ENCODE data around the gene RPL28.

The RPL28 gene

DNA sequence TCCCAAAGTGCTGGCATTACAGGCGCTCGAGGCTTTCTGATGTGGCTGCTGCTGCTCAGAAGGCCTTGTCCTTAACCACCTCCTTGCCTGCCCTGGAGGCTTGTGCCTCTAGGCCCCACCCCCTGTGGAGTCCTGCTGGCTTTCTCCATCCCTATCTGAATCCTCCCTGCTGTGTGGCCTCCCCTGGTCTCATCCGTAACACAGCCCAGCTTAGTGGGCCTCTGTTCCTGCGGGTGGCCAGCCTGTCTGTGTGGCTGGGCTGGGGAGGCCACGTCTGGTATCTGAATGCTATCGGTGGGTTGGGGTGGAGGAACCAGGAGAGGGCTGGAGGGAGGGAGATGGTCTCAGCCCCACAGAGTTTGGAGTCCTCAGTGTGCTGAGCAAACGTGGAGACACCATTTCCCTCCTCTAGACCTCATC lies 4.7 kb downstream of the RPL28 start:
- DNase-seq, result no peak
- Histone ChIP-seq H3K18ac (ENCODE audit: low read length) (no peak overlapping the region), H4K8ac (ENCODE audit: low read depth, low read length) (no peak overlapping the region), H2AFZ (ENCODE audit: insufficient read depth, low read length, poor library complexity) (no peak overlapping the region), H2BK5ac (ENCODE audit: low read depth, low read length, poor library complexity) (no peak overlapping the region), H3K4me3 (ENCODE audit: low read depth, low read length) (no peak overlapping the region), H3K27ac (ENCODE audit: low read depth, low read length) (no peak overlapping the region), H3K27me3 (ENCODE audit: insufficient read depth, low read length) (no peaks in the 10 kb centered on the region), H3K4ac (ENCODE audit: low read depth, low read length) (no peak overlapping the region), H3K36me3 (ENCODE audit: control insufficient read depth in 1 of 2, insufficient read depth in 2 of 2, low read length in 2 of 2) (peaks cover 46 to 47% of the 10 kb centered on the region in 2 experiments), H4K91ac (ENCODE audit: low read depth, low read length) (no peak overlapping the region), H3K23ac (ENCODE audit: low read length) (no peak overlapping the region), H4K12ac (ENCODE audit: low read depth, low read length) (peak overlapping the region; percentile 17), H3K4me1 (ENCODE audit: control insufficient read depth in 1 of 2, insufficient read depth in 2 of 2, low read length in 2 of 2) (peaks cover 23 to 30% of the 10 kb centered on the region in 2 experiments), H2BK12ac (ENCODE audit: low read length) (no peak overlapping the region), H3K79me1 (ENCODE audit: low read length) (peaks cover 7% of the 10 kb centered on the region), H2BK120ac (ENCODE audit: insufficient read depth, low read length, poor library complexity) (no peak overlapping the region), H3K9me3 (ENCODE audit: insufficient read depth, low read depth, low read length) (no peaks in the 10 kb centered on the region), H3K4me2 (ENCODE audit: low read length) (no peak overlapping the region), H3K9ac (ENCODE audit: low read length) (no peak overlapping the region), H3K79me2 (ENCODE audit: control insufficient read depth, insufficient read depth, low read length, poor library complexity) (peaks cover 24% of the 10 kb centered on the region), H3K14ac (ENCODE audit: low read length) (no peak overlapping the region), H2AK5ac (ENCODE audit: low read length) (no peak overlapping the region)
- no CpG with 5 or more reads among the region's 7 CpGs for WGBS (ENCODE audit: extremely low coverage, insufficient coverage, insufficient read length)

DNA sequence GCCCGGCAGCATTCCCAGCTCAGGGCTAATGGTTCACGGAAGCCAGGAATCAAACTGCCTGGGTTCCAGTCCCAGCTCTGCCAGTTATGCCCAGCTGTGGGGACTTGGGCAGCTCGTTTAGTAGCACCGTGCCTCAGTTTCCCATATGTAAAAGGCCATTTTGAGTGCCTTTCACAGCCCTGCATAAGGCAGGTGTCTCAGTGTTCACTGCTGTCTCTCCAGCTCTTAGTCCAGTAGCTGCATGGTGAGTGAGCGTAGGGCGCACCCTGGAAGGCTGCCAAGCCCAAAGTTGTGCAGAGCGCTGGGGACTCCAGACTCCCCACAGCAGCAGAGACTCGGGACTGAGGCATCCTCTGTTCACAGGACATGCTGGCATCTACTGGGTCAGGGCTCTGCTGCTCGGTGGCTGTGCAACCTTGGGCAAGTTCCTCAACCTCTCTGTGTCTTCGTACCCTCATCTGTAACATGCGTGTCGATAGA lies 5.5 kb downstream of the RPL28 start:
- Histone ChIP-seq H2AK5ac (ENCODE audit: low read length) (no peak overlapping the region), H3K9me3 (ENCODE audit: insufficient read depth, low read depth, low read length) (no peaks in the 10 kb centered on the region), H3K79me1 (ENCODE audit: low read length) (peaks cover 2% of the 10 kb centered on the region), H3K4ac (ENCODE audit: low read depth, low read length) (no peak overlapping the region), H2BK5ac (ENCODE audit: low read depth, low read length, poor library complexity) (no peak overlapping the region), H4K12ac (ENCODE audit: low read depth, low read length) (no peak overlapping the region), H3K23ac (ENCODE audit: low read length) (no peak overlapping the region), H3K4me2 (ENCODE audit: low read length) (no peak overlapping the region), H3K14ac (ENCODE audit: low read length) (no peak overlapping the region), H2BK12ac (ENCODE audit: low read length) (no peak overlapping the region), H3K27me3 (ENCODE audit: insufficient read depth, low read length) (no peaks in the 10 kb centered on the region), H2BK120ac (ENCODE audit: insufficient read depth, low read length, poor library complexity) (no peak overlapping the region), H3K4me1 (ENCODE audit: control insufficient read depth in 1 of 2, insufficient read depth in 2 of 2, low read length in 2 of 2) (peaks cover 23 to 30% of the 10 kb centered on the region in 2 experiments), H3K27ac (ENCODE audit: low read depth, low read length) (no peak overlapping the region), H3K18ac (ENCODE audit: low read length) (no peak overlapping the region), H2AFZ (ENCODE audit: insufficient read depth, low read length, poor library complexity) (no peak overlapping the region), H4K8ac (ENCODE audit: low read depth, low read length) (no peak overlapping the region), H3K4me3 (ENCODE audit: low read depth, low read length) (no peak overlapping the region), H3K36me3 (ENCODE audit: control insufficient read depth in 1 of 2, insufficient read depth in 2 of 2, low read length in 2 of 2) (peaks cover 46 to 47% of the 10 kb centered on the region in 2 experiments), H3K79me2 (ENCODE audit: control insufficient read depth, insufficient read depth, low read length, poor library complexity) (peaks cover 19% of the 10 kb centered on the region), H3K9ac (ENCODE audit: low read length) (no peak overlapping the region), H4K91ac (ENCODE audit: low read depth, low read length) (no peak overlapping the region)
- no CpG with 5 or more reads among the region's 12 CpGs for WGBS (ENCODE audit: extremely low coverage, insufficient coverage, insufficient read length)
- DNase-seq, result no peak

DNA sequence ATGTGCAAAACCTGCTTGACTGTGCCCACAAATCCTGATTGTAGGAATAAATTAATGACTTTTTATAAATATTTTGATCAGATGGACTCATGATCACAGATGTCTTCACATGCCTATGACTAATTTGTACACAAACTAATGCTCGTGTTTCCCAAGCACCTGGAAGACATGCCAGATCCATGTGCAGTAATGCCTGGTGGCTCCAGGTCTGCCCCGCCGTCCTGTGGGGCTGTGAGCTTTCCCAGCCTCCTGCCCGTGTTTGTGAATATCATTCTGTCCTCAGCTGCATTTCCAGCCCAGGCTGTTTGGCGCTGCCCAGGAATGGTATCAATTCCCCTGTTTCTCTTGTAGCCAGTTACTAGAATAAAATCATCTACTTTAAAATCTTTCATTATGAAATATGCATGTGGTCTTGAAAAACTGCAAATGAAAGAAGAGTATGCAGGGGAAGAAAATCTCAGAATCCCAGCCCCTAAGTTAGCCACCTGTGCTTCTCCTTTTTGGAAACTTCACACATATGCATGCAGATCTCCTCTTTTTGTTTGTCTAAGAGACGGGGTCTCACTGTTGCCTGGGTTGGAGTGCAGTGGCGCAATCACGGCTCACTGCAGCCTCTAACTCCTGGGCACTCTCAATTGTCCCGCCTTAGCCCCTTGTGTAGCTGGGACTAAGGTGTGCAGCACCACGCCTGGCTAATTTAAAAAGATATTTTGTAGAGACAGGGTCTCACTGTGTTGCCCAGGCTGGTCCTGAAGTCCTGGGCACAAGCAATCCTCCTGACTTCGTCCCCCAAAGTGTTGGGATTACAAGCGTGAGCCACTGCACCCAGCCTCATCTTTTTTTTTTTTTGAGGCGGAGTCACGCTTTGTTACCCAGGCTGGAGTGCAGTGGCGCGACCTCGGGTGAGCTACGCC lies 6.2 kb downstream of the RPL28 start:
- H3K27ac ChIP-seq (ENCODE audit: low read depth, low read length), result no peak overlapping the region
- H2AFZ ChIP-seq (ENCODE audit: insufficient read depth, low read length, poor library complexity), result no peak overlapping the region
- peaks cover 12% of the 10 kb centered on the region for H3K79me2 ChIP-seq (ENCODE audit: control insufficient read depth, insufficient read depth, low read length, poor library complexity)

DNA sequence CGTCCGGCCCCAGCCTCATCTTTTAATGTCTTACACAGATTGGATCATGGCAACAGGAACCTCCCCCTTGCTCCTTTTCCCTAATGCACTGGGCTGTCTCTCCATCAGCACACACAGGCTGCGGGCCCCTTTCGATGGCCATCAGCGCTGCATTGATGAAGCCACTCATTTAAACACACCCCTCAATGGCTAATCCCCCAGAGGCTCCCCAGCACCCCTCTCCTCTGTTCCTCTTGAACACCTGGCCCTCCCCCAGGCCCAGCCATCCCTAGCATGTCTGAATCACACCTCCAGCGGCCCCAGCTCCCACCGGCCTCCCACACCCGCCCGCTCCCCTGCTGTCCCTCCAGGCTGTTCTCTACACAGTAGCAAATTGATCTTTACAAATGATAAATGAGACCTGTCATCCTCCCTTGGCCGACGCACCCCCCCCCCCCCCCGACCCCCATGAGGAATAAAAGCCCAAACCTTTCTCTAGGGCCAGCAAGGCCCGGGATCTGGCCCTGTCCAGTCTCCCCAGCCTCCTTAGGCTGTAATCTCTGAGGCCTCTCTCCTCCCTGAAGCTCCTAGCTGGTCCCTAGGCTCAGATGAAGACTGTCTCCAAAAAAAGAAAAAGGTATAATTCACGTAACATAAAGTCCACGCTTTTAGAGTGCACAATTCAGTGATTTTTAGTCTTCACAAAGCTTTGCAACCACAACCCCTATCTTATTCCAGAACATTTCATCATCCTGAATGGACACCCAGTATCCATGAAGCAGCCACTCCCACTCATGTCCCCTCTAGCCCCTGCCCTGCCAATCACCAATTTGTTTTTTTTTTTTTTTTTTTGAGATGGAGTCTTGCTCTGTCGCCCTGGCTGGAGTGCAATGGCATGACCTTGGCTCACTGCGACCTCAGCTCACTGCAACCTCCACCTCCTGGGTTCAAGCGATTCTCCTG lies 7.4 kb downstream of the RPL28 start:
- Histone ChIP-seq H3K79me2 (ENCODE audit: control insufficient read depth, insufficient read depth, low read length, poor library complexity) (peaks cover 3% of the 10 kb centered on the region), H3K4ac (ENCODE audit: low read depth, low read length) (no peak overlapping the region), H3K23ac (ENCODE audit: low read length) (no peak overlapping the region), H2AFZ (ENCODE audit: insufficient read depth, low read length, poor library complexity) (no peak overlapping the region), H4K8ac (ENCODE audit: low read depth, low read length) (no peak overlapping the region), H3K4me1 (ENCODE audit: control insufficient read depth in 1 of 2, insufficient read depth in 2 of 2, low read length in 2 of 2) (peaks cover 8 to 15% of the 10 kb centered on the region in 2 experiments), H3K18ac (ENCODE audit: low read length) (no peak overlapping the region), H2BK12ac (ENCODE audit: low read length) (no peak overlapping the region), H2BK5ac (ENCODE audit: low read depth, low read length, poor library complexity) (no peak overlapping the region), H3K4me2 (ENCODE audit: low read length) (no peak overlapping the region), H2AK5ac (ENCODE audit: low read length) (no peak overlapping the region), H2BK120ac (ENCODE audit: insufficient read depth, low read length, poor library complexity) (no peak overlapping the region), H3K9me3 (ENCODE audit: insufficient read depth, low read depth, low read length) (no peaks in the 10 kb centered on the region), H3K79me1 (ENCODE audit: low read length) (no peaks in the 10 kb centered on the region), H3K27me3 (ENCODE audit: insufficient read depth, low read length) (no peaks in the 10 kb centered on the region), H3K27ac (ENCODE audit: low read depth, low read length) (no peak overlapping the region), H4K91ac (ENCODE audit: low read depth, low read length) (no peak overlapping the region), H3K4me3 (ENCODE audit: low read depth, low read length) (no peak overlapping the region), H3K9ac (ENCODE audit: low read length) (no peak overlapping the region), H4K12ac (ENCODE audit: low read depth, low read length) (no peak overlapping the region), H3K14ac (ENCODE audit: low read length) (no peak overlapping the region), H3K36me3 (ENCODE audit: control insufficient read depth in 1 of 2, insufficient read depth in 2 of 2, low read length in 2 of 2) (peaks cover 28 to 30% of the 10 kb centered on the region in 2 experiments)
- DNase-seq, result no peak
- WGBS (ENCODE audit: extremely low coverage, insufficient coverage, insufficient read length), result no CpG with 5 or more reads among the region's 18 CpGs

More for the DNA sequence above, 6.2 kb downstream of the RPL28 start:
- Histone ChIP-seq H2BK12ac (ENCODE audit: low read length) (no peak overlapping the region), H3K79me1 (ENCODE audit: low read length) (no peaks in the 10 kb centered on the region), H3K9me3 (ENCODE audit: insufficient read depth, low read depth, low read length) (no peaks in the 10 kb centered on the region), H3K14ac (ENCODE audit: low read length) (no peak overlapping the region), H2BK5ac (ENCODE audit: low read depth, low read length, poor library complexity) (no peak overlapping the region), H3K4me1 (ENCODE audit: control insufficient read depth in 1 of 2, insufficient read depth in 2 of 2, low read length in 2 of 2) (peaks cover 20 to 27% of the 10 kb centered on the region in 2 experiments), H3K27me3 (ENCODE audit: insufficient read depth, low read length) (no peaks in the 10 kb centered on the region), H3K9ac (ENCODE audit: low read length) (no peak overlapping the region), H3K4me3 (ENCODE audit: low read depth, low read length) (no peak overlapping the region), H3K4ac (ENCODE audit: low read depth, low read length) (no peak overlapping the region), H4K12ac (ENCODE audit: low read depth, low read length) (no peak overlapping the region), H3K18ac (ENCODE audit: low read length) (no peak overlapping the region), H4K91ac (ENCODE audit: low read depth, low read length) (no peak overlapping the region), H4K8ac (ENCODE audit: low read depth, low read length) (no peak overlapping the region), H3K36me3 (ENCODE audit: control insufficient read depth in 1 of 2, insufficient read depth in 2 of 2, low read length in 2 of 2) (peaks cover 39 to 42% of the 10 kb centered on the region in 2 experiments), H3K23ac (ENCODE audit: low read length) (no peak overlapping the region), H2AK5ac (ENCODE audit: low read length) (no peak overlapping the region), H3K4me2 (ENCODE audit: low read length) (no peak overlapping the region), H2BK120ac (ENCODE audit: insufficient read depth, low read length, poor library complexity) (no peak overlapping the region)
- peak; percentile 28 to 38 for DNase-seq
- no CpG with 5 or more reads among the region's 18 CpGs for WGBS (ENCODE audit: extremely low coverage, insufficient coverage, insufficient read length)
